Left renal cortex interstitium (tissue), 4 donors: ENCODE data around the gene PIP5K1B. TPM values are rescaled to one million over a fixed set of nuclear protein-coding genes. Genes with fewer than 3 reads are reported as not detected.
A peak's percentile ranks its signal among the peaks of the same experiment; 100 is the strongest.

Source experiments
- DNase-seq, 4 donors: peaks; one replicate each; pipeline ENCODE4 v3.0.0-alpha.2; 2013; ENCODE audit warnings: low read depth in 4 of 4, low spot score in 2 of 4, missing footprints in 1 of 4
- polyA plus RNA-seq, 4 donors: library from polyadenylated mRNA; unstranded; fragments of 120-200 nt; gene quantifications; one replicate each; pipeline ENCODE4 v1.2.1, GENCODE V29; 2013; ENCODE audit not compliant: insufficient read length in 4 of 4

The PIP5K1B gene
- polyA plus RNA-seq, 4 donors = 6.3 to 8.9 (median 6.6) TPM

GRCh38 chr9:68843239-68843638 lies 138.2 kb downstream of the PIP5K1B start:
- no peak for DNase-seq

GRCh38 chr9:68844157-68844556 lies 139.1 kb downstream of the PIP5K1B start:
- no peak for DNase-seq

GRCh38 chr9:68844631-68845612 lies 139.9 kb downstream of the PIP5K1B start:
- DNase-seq = peak in 2 of 4 donors; percentile 13 to 49

- no peak for DNase-seq
Observed at GRCh38 chr9:68847765-68848164, 142.7 kb downstream of the PIP5K1B start.

- no peak for DNase-seq
Observed at GRCh38 chr9:68851657-68852056, 146.6 kb downstream of the PIP5K1B start.

GRCh38 chr9:68852941-68853340 lies 147.9 kb downstream of the PIP5K1B start:
- no peak for DNase-seq

- no peak for DNase-seq
Observed at GRCh38 chr9:68859347-68859746, 154.3 kb downstream of the PIP5K1B start.

- DNase-seq = no peak
Observed at GRCh38 chr9:68860419-68860818, 155.4 kb downstream of the PIP5K1B start.

GRCh38 chr9:68861436-68861835 lies 156.4 kb downstream of the PIP5K1B start:
- no peak for DNase-seq

- no peak for DNase-seq
Observed at GRCh38 chr9:68867066-68867465, 162.0 kb downstream of the PIP5K1B start.

- DNase-seq = no peak
Observed at GRCh38 chr9:68869022-68869421, 164.0 kb downstream of the PIP5K1B start.

- DNase-seq = no peak
Observed at GRCh38 chr9:68870086-68870485, 165.0 kb downstream of the PIP5K1B start.

- no peak for DNase-seq
Observed at GRCh38 chr9:68871236-68871635, 166.2 kb downstream of the PIP5K1B start.

GRCh38 chr9:68872026-68872501 lies 167.0 kb downstream of the PIP5K1B start:
- DNase-seq = no peak

- no peak for DNase-seq
Observed at GRCh38 chr9:68873179-68873578, 168.1 kb downstream of the PIP5K1B start.

GRCh38 chr9:68876273-68876672 lies 171.2 kb downstream of the PIP5K1B start:
- no peak for DNase-seq

- no peak for DNase-seq
Observed at GRCh38 chr9:68876681-68877080, 171.6 kb downstream of the PIP5K1B start.

GRCh38 chr9:68877219-68877618 lies 172.2 kb downstream of the PIP5K1B start:
- no peak for DNase-seq

GRCh38 chr9:68878450-68878849 lies 173.4 kb downstream of the PIP5K1B start:
- no peak for DNase-seq

GRCh38 chr9:68883224-68883623 lies 178.2 kb downstream of the PIP5K1B start:
- DNase-seq = no peak

- no peak for DNase-seq
Observed at GRCh38 chr9:68887232-68887631, 182.2 kb downstream of the PIP5K1B start.

- DNase-seq = no peak
Observed at GRCh38 chr9:68894502-68894901, 189.5 kb downstream of the PIP5K1B start.
